IPS-18c (cell line): Measurements from ENCODE around the gene TLCD3A.
"Not testable (repeated sequence)": the region's sequence is repeated elsewhere in the genome, so short reads cannot be mapped to it uniquely, and the experiment has no call there.

Source experiments
- H3K4me3 ChIP-seq: 2 replicates; pipeline ENCODE4 v1.7.0; 2013; ENCODE audit warnings: low read depth, mild to moderate bottlenecking, low read length, moderate library complexity; ENCODE audit not compliant: insufficient read depth
- H3K9me3 ChIP-seq: one replicate; pipeline ENCODE4 v1.6.1; 2013; ENCODE audit warnings: mild to moderate bottlenecking, low read length, moderate library complexity; ENCODE audit not compliant: control insufficient read depth, insufficient read depth

Gene TLCD3A

GRCh38 chr17:732067-732901, at the start of gene TLCD3A:
Gene TLCD3A (plus strand): TSS chr17:732596. CDS start chr17:732648, 52 bp downstream.
- peaks cover 2% of the 10 kb centered on the region for H3K9me3 ChIP-seq

GRCh38 chr17:683040-683439, 49.4 kb upstream of the TLCD3A start:
- Histone ChIP-seq H3K4me3 (no peak overlapping the region), H3K9me3 (no peaks in the 10 kb centered on the region)

More at GRCh38 chr17:732067-732901, at the start of gene TLCD3A:
- H3K4me3 ChIP-seq: peak within 1 kb of the TSS; percentile 84

- Histone ChIP-seq H3K9me3 (no peaks in the 10 kb centered on the region), H3K4me3 (no peak overlapping the region)
These were observed 48.7 kb upstream of the TLCD3A start for GRCh38 chr17:683499-684254.

GRCh38 chr17:685006-685405, 47.4 kb upstream of the TLCD3A start:
- no peak overlapping the region for H3K4me3 ChIP-seq
- peaks cover 2% of the 10 kb centered on the region for H3K9me3 ChIP-seq

- Histone ChIP-seq H3K4me3 (no peak overlapping the region), H3K9me3 (peaks cover 2% of the 10 kb centered on the region)
These were observed 44.1 kb upstream of the TLCD3A start for GRCh38 chr17:688100-688989.

- Histone ChIP-seq H3K4me3 (no peak overlapping the region), H3K9me3 (peaks cover 2% of the 10 kb centered on the region)
These were observed 42.7 kb upstream of the TLCD3A start for GRCh38 chr17:689556-690275.

- Histone ChIP-seq H3K9me3 (peaks cover 2% of the 10 kb centered on the region), H3K4me3 (no peak overlapping the region)
These were observed 42.0 kb upstream of the TLCD3A start for GRCh38 chr17:690361-690760.

GRCh38 chr17:691423-691822, 41.0 kb upstream of the TLCD3A start:
- Histone ChIP-seq H3K9me3 (peaks cover 2% of the 10 kb centered on the region), H3K4me3 (no peak overlapping the region)

GRCh38 chr17:692116-692515, 40.3 kb upstream of the TLCD3A start:
- Histone ChIP-seq H3K9me3 (peaks cover 2% of the 10 kb centered on the region), H3K4me3 (no peak overlapping the region)

GRCh38 chr17:693791-694638, 38.4 kb upstream of the TLCD3A start:
- no peak overlapping the region for H3K4me3 ChIP-seq
- H3K9me3 ChIP-seq: peaks cover 2% of the 10 kb centered on the region

- no peak overlapping the region for H3K4me3 ChIP-seq
- no peaks in the 10 kb centered on the region for H3K9me3 ChIP-seq
These were observed 36.0 kb upstream of the TLCD3A start for GRCh38 chr17:696369-696768.

- Histone ChIP-seq H3K4me3 (no peak overlapping the region), H3K9me3 (no peaks in the 10 kb centered on the region)
These were observed 34.7 kb upstream of the TLCD3A start for GRCh38 chr17:697682-698081.

- not testable (repeated sequence) for H3K9me3 ChIP-seq, H3K4me3 ChIP-seq
These were observed 34.3 kb upstream of the TLCD3A start for GRCh38 chr17:698096-698495.

- Histone ChIP-seq H3K9me3 (no peaks in the 10 kb centered on the region), H3K4me3 (no peak overlapping the region)
These were observed 33.1 kb upstream of the TLCD3A start for GRCh38 chr17:699345-699744.

- H3K4me3 ChIP-seq: no peak overlapping the region
- H3K9me3 ChIP-seq: no peaks in the 10 kb centered on the region
These were observed 31.8 kb upstream of the TLCD3A start for GRCh38 chr17:700504-701094.
